Neural progenitor cell (in vitro differentiated cells): ENCODE results near the gene THUMPD2. TPM values are rescaled to one million over a fixed set of nuclear protein-coding genes. Genes with fewer than 3 reads are reported as not detected.

Experiments
- DNase-seq: peaks from one replicate; pipeline ENCODE4 v3.0.0-alpha.2; 2016; ENCODE audit warnings: low spot score
- H2AFZ ChIP-seq: fragments of 200-600 bp; sonication (generic); replicated peaks from 2 replicates; pipeline ENCODE4 v1.6.1; 2016; ENCODE audit warnings: antibody characterized with exemption
- H3F3A ChIP-seq: fragments of 200-600 bp; sonication (generic); 2 replicates; pipeline ENCODE4 v1.6.1; 2016; ENCODE audit warnings: antibody characterized with exemption, low read depth
- H3K27ac ChIP-seq: fragments of 200-600 bp; sonication (generic); 2 replicates; pipeline ENCODE4 v1.5.1; 2016; ENCODE audit warnings: mild to moderate bottlenecking
- H3K27me3 ChIP-seq: fragments of 200-600 bp; sonication (generic); 2 replicates; pipeline ENCODE4 v1.6.1; 2016; ENCODE audit warnings: mild to moderate bottlenecking, moderate library complexity
- H3K36me3 ChIP-seq: fragments of 200-600 bp; sonication (generic); 2 replicates; pipeline ENCODE4 v1.5.1; 2016
- H3K4me1 ChIP-seq: fragments of 200-600 bp; sonication (generic); 2 replicates; pipeline ENCODE4 v1.6.1; 2016; ENCODE audit warnings: mixed run types
- H3K4me2 ChIP-seq: fragments of 200-600 bp; sonication (generic); 2 replicates; pipeline ENCODE4 v1.6.1; 2016
- H3K4me3 ChIP-seq: fragments of 200-600 bp; sonication (generic); 2 replicates; pipeline ENCODE4 v1.5.1; 2016
- H3K79me2 ChIP-seq: fragments of 200-600 bp; sonication (generic); 2 replicates; pipeline ENCODE4 v1.6.1; 2016; ENCODE audit warnings: low read depth
- H3K9ac ChIP-seq: fragments of 200-600 bp; sonication (generic); 2 replicates; pipeline ENCODE4 v1.6.1; 2016
- H3K9me3 ChIP-seq: fragments of 200-600 bp; sonication (generic); 2 replicates; pipeline ENCODE4 v1.5.1; 2016; ENCODE audit warnings: low read depth
- H4K20me1 ChIP-seq: fragments of 200-600 bp; sonication (generic); 2 replicates; pipeline ENCODE4 v1.6.1; 2016; ENCODE audit warnings: low read depth
- H3K27ac Mint-ChIP-seq: 3 replicates; pipeline ENCODE4 v1.8.0; 2021; ENCODE audit warnings: mixed read lengths
- H3K27me3 Mint-ChIP-seq: 2 replicates; pipeline ENCODE4 v1.8.0; 2022; ENCODE audit warnings: low read depth, mild to moderate bottlenecking, inconsistent platforms, moderate library complexity, mixed read lengths; ENCODE audit not compliant: insufficient read depth
- H3K36me3 Mint-ChIP-seq: 3 replicates; pipeline ENCODE4 v1.8.0; 2021; ENCODE audit warnings: mixed read lengths
- H3K4me1 Mint-ChIP-seq: 3 replicates; pipeline ENCODE4 v1.8.0; 2021; ENCODE audit warnings: mixed read lengths
- H3K4me3 Mint-ChIP-seq: 3 replicates; pipeline ENCODE4 v1.8.0; 2021; ENCODE audit warnings: mild to moderate bottlenecking, moderate library complexity, mixed read lengths
- H3K9me3 Mint-ChIP-seq: 3 replicates; pipeline ENCODE4 v1.8.0; 2020; ENCODE audit warnings: mixed read lengths
- CTCF ChIP-seq: fragments of 200-600 bp; sonication (generic); IDR thresholded peaks from 2 replicates; pipeline ENCODE4 v1.5.1; 2017; ENCODE audit warnings: antibody characterized with exemption, mild to moderate bottlenecking
- EZH2 ChIP-seq: fragments of 200-600 bp; sonication (generic); IDR thresholded peaks from 2 replicates; pipeline ENCODE4 v1.6.1; 2017; ENCODE audit warnings: antibody characterized with exemption, mild to moderate bottlenecking, moderate library complexity
- EZH2phosphoT487 ChIP-seq: fragments of 200-600 bp; sonication (generic); IDR thresholded peaks from 2 replicates; pipeline ENCODE4 v1.6.1; 2017; ENCODE audit warnings: antibody characterized with exemption
- total RNA-seq: library from RNA; depleted of rRNA; stranded (reverse); fragments of >200 nt; gene quantifications from 2 replicates; pipeline ENCODE4 v1.2.3, GENCODE V29; 2015; ENCODE audit warnings: low replicate concordance

The THUMPD2 gene
- total RNA-seq, 1 donor from 2014 or later: 21.8 TPM

GRCh38 chr2:39715095-39715494 lies 64.0 kb downstream of the THUMPD2 start:
- Mint-ChIP-seq H3K4me3 (no peak overlapping the region), H3K9me3 (no peaks in the 10 kb centered on the region), H3K4me1 (peaks cover 3% of the 10 kb centered on the region), H3K27ac (no peak overlapping the region), H3K27me3 (peaks cover 3% of the 10 kb centered on the region), H3K36me3 (peaks cover 18% of the 10 kb centered on the region)
- Histone ChIP-seq H4K20me1 (no peaks in the 10 kb centered on the region), H3K4me3 (no peak overlapping the region), H3K4me2 (no peak overlapping the region), H3K27me3 (no peaks in the 10 kb centered on the region), H3K27ac (no peak overlapping the region), H3K9me3 (no peaks in the 10 kb centered on the region), H3K79me2 (no peaks in the 10 kb centered on the region), H3F3A (no peaks in the 10 kb centered on the region), H3K9ac (no peak overlapping the region), H3K36me3 (no peaks in the 10 kb centered on the region), H2AFZ (no peak overlapping the region), H3K4me1 (no peaks in the 10 kb centered on the region)
- no peak for DNase-seq
- TF ChIP-seq EZH2phosphoT487 (no peak), EZH2 (no peak), CTCF (no peak)

- TF ChIP-seq CTCF (no peak), EZH2 (no peak), EZH2phosphoT487 (no peak)
- no peak for DNase-seq
- no peaks in the 10 kb centered on the region for H4K20me1 ChIP-seq
- H3K9ac ChIP-seq: no peak overlapping the region
- Mint-ChIP-seq H3K27me3 (peaks cover 3% of the 10 kb centered on the region), H3K27ac (no peak overlapping the region), H3K4me3 (no peak overlapping the region), H3K9me3 (peaks cover 2% of the 10 kb centered on the region), H3K36me3 (peaks cover 24% of the 10 kb centered on the region), H3K4me1 (peaks cover 3% of the 10 kb centered on the region)
- H3K4me3 ChIP-seq: no peak overlapping the region
- H3F3A ChIP-seq: no peaks in the 10 kb centered on the region
- H3K27ac ChIP-seq: no peak overlapping the region
- no peaks in the 10 kb centered on the region for H3K9me3 ChIP-seq
- H3K4me2 ChIP-seq: no peak overlapping the region
- no peaks in the 10 kb centered on the region for H3K27me3 ChIP-seq
- H3K36me3 ChIP-seq: no peaks in the 10 kb centered on the region
- no peaks in the 10 kb centered on the region for H3K4me1 ChIP-seq
- H2AFZ ChIP-seq: no peak overlapping the region
- H3K79me2 ChIP-seq: no peaks in the 10 kb centered on the region
These were observed 66.1 kb downstream of the THUMPD2 start for GRCh38 chr2:39712953-39713352.

DNA sequence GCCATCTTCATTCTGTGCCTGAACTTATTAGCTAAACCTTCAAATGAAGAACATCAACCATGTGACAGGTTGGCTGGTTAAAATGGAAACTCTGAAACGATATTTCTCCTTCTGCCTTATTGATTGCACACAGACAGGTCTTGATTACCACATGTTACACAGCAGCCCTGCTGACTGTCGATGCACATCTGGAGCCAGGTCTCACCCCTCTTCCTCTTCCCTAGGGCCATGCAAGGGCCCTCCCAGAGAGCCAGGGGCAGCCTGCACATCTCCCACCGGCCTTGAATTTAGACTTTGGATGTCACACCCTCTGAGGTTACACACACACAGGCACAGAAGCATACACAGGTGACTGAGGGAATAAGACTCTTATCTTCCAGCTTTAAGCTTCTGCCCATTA lies 68.3 kb downstream of the THUMPD2 start:
- no peaks in the 10 kb centered on the region for H3F3A ChIP-seq
- peaks cover 35% of the 10 kb centered on the region for H3K36me3 Mint-ChIP-seq
- H3K9me3 ChIP-seq: no peaks in the 10 kb centered on the region
- no peak overlapping the region for H3K4me3 Mint-ChIP-seq
- no peak overlapping the region for H3K27ac ChIP-seq
- no peak overlapping the region for H3K9ac ChIP-seq
- no peaks in the 10 kb centered on the region for H4K20me1 ChIP-seq
- no peak for DNase-seq
- H3K4me1 Mint-ChIP-seq: peaks cover 3% of the 10 kb centered on the region
- H3K4me1 ChIP-seq: no peaks in the 10 kb centered on the region
- no peaks in the 10 kb centered on the region for H3K79me2 ChIP-seq
- H3K36me3 ChIP-seq: no peaks in the 10 kb centered on the region
- H3K27me3 Mint-ChIP-seq: peaks cover 3% of the 10 kb centered on the region
- TF ChIP-seq CTCF (no peak), EZH2 (no peak), EZH2phosphoT487 (no peak)
- H3K27ac Mint-ChIP-seq: no peak overlapping the region
- no peak overlapping the region for H3K4me2 ChIP-seq
- H3K9me3 Mint-ChIP-seq: peaks cover 6% of the 10 kb centered on the region
- no peaks in the 10 kb centered on the region for H3K27me3 ChIP-seq
- no peak overlapping the region for H2AFZ ChIP-seq
- H3K4me3 ChIP-seq: no peak overlapping the region

- Histone ChIP-seq H3F3A (no peaks in the 10 kb centered on the region), H3K79me2 (no peaks in the 10 kb centered on the region), H3K36me3 (no peaks in the 10 kb centered on the region), H3K27me3 (no peaks in the 10 kb centered on the region), H3K9me3 (no peaks in the 10 kb centered on the region), H2AFZ (no peak overlapping the region), H3K4me2 (no peak overlapping the region), H4K20me1 (no peaks in the 10 kb centered on the region), H3K9ac (no peak overlapping the region), H3K4me1 (no peaks in the 10 kb centered on the region), H3K4me3 (no peak overlapping the region), H3K27ac (no peak overlapping the region)
- no peak for DNase-seq
- peaks cover 3% of the 10 kb centered on the region for H3K27me3 Mint-ChIP-seq
- H3K4me3 Mint-ChIP-seq: no peak overlapping the region
- H3K9me3 Mint-ChIP-seq: peaks cover 6% of the 10 kb centered on the region
- H3K4me1 Mint-ChIP-seq: peaks cover 3% of the 10 kb centered on the region
- no peak for TF ChIP-seq EZH2phosphoT487
- no peak for TF ChIP-seq EZH2
- TF ChIP-seq CTCF: no peak
- H3K27ac Mint-ChIP-seq: no peak overlapping the region
- H3K36me3 Mint-ChIP-seq: peaks cover 39% of the 10 kb centered on the region
These were observed 71.1 kb downstream of the THUMPD2 start for GRCh38 chr2:39708003-39708402.
